ENCODE data around the gene CHID1.

CHID1 gene

GRCh38 chr11:910044-910588 lies 494 bp downstream of the CHID1 start:
- DNase-seq (ENCODE audit: low spot score): no peak

DNA sequence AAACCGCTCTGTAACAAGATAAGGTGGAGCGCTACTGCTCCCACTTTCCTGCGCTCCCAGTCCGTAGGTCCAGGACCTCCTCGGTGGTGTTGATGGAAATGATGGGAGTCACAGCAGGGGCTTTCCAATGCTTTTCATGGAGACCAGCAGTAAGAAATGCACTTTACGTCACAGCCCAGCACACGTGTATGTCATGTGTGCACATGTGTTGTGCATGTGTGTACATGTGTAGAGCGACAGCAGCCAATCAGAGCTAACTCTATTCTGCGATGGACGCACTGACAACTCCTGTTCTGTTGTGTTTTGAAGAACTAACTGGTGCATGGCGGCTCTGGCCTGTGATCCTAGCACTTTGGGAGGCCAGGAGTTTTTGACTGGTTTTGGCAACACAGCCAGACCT lies 1.2 kb downstream of the CHID1 start:
- DNase-seq (ENCODE audit: low spot score): no peak

- no peak for DNase-seq (ENCODE audit: low spot score)
Measured at GRCh38 chr11:908273-908672, 2.3 kb downstream of the CHID1 start.

DNA sequence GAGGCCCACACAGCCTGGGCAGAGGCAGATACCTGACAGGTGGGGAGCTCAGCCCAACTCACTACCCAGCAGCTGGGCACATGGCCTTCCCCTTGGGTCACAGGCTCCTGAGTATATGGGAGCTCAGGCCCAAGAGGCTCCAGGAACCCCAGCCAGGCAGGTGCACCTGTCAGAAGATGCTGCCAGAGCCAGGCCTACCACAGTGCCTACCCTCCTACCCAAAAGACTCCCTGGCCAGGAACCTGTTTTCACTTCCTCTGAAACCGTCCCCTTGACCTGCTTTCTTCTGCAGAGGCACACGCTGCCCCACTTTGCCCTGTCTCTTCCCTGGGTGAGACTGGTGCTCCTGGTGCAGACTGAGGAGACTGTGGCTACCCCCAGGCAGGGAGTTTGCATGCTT lies 2.9 kb downstream of the CHID1 start:
- DNase-seq (ENCODE audit: low spot score): no peak

- DNase-seq (ENCODE audit: low spot score): no peak
Measured at GRCh38 chr11:905952-906351, 4.7 kb downstream of the CHID1 start.

DNA sequence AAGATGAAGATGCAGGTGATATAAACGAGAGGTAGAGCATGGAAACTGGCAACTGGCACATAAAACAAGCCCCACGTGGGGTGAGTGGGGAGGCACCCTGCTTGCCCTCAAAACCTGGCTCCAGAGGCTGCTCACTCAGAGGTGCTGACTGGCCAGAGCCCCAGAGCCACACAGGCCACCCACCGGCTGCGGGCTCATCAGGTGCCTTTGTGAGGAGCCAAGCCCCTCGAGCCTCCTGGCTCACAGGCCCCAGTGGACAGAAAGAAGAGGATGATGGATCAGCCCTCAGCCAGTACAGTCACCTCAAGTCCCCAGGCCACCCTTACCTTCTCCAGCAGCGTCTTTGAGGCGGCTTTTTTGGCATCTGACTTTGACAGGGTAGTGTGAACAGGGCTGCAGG lies 6.2 kb downstream of the CHID1 start:
- DNase-seq (ENCODE audit: low spot score): no peak

GRCh38 chr11:901452-902061 lies 9.1 kb downstream of the CHID1 start:
- no peak for DNase-seq (ENCODE audit: low spot score)

- DNase-seq (ENCODE audit: low spot score): no peak
Measured at GRCh38 chr11:900545-900944, 10.1 kb downstream of the CHID1 start.

DNA sequence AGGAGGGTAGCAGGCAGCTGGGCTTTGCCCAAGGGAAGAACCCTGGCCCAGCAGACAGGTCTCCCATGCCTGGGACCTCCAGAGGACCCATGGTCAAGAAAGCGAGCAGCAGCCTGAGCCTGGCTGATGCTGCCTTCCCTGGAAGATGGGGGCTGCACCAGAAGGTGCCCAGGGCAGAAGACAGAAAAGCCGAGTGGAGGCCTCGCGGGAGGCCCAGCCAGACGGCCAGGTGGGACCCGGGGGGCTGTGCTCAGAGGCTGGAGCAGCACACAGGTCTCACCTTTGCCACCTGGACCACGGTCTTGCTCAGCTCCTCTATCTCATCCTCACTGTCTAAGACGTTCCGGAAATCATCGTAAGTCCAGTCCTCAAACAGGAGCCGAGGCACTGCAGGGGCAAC lies 10.9 kb downstream of the CHID1 start:
- DNase-seq (ENCODE audit: low spot score): no peak

GRCh38 chr11:898540-899190 lies 11.9 kb downstream of the CHID1 start:
- DNase-seq (ENCODE audit: low spot score): no peak

DNA sequence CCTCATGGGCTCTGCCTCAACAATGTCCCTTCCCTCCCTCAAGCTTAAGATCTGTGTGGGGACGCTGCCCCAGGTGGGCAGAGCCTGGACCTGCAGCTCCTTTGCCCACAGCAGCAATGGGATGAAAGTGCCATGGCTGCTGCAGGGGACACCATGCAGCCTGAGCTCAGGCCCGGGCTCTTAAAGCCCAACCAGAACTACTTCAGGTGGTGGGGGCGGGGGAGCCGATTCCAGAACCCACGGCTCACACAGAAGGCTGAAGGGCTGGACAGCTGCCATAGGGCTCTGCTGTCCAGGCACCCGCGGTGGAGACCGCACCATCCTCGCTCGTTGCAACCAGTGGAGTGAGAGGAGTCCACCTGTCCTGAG lies 12.5 kb downstream of the CHID1 start:
- DNase-seq (ENCODE audit: low spot score): no peak

GRCh38 chr11:897253-898142 lies 13.1 kb downstream of the CHID1 start:
- no peak for DNase-seq (ENCODE audit: low spot score)

- DNase-seq (ENCODE audit: low spot score): no peak
Measured at GRCh38 chr11:895331-896110, 15.1 kb downstream of the CHID1 start.

- DNase-seq (ENCODE audit: low spot score): no peak
Measured at GRCh38 chr11:894575-895201, 15.9 kb downstream of the CHID1 start.

DNA sequence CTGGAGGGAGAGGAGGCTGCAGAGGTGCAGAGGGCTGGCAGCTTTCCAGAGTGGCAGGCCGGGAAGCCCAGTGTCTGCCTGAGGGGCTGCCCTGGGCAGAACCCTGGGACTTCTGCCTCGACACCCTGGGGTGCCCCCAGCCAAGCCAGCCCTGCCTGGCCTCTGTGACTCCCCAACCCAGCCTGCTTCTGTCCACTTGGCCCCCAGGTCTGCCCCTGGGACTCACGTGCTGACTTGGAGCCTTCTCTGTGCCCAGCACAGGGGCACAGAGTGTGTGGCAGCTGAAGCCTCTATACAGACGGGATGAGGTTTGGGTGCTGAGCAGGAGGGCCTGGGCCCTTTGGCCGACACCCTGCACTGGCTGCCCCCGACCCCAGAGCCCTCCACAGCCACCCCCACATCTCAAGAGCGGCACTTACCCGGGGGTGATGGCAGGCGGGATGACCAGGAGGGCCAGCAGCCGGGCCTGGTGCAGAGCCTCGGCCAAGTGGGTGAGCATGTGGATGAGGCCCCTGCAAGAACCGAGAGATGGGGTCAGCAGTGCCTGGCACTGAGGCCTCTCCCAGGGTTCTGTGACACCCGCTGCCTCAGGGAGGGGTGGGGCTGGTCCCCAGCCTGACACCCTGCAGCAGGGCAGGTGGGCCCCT lies 17.5 kb downstream of the CHID1 start:
- DNase-seq (ENCODE audit: low spot score): no peak

GRCh38 chr11:890794-891540 lies 19.6 kb downstream of the CHID1 start:
- no peak for DNase-seq (ENCODE audit: low spot score)

GRCh38 chr11:889687-890475 lies 20.7 kb downstream of the CHID1 start:
- DNase-seq (ENCODE audit: low spot score): no peak

DNA sequence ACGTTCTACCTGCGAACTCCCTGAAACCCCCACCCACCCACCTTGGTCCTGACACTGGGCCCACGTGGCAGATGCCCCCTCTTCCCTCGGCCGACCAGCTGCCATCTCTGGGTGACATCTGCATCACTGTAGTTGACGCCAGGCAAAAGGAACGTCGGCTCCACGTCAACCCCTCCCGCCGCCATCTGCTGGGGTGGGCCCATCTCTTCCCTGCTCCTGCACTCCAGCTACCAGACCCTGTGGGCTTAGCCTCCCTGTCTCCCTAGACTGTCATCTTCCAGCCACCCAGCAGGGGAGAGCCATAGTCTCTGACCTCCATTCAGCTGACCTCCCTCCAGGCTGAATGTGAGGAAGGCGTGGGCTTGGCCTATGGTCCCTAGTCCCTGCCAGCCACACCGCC lies 21.4 kb downstream of the CHID1 start:
- DNase-seq (ENCODE audit: low spot score): no peak
